ENCODE results near the gene CCDC91.

DNA sequence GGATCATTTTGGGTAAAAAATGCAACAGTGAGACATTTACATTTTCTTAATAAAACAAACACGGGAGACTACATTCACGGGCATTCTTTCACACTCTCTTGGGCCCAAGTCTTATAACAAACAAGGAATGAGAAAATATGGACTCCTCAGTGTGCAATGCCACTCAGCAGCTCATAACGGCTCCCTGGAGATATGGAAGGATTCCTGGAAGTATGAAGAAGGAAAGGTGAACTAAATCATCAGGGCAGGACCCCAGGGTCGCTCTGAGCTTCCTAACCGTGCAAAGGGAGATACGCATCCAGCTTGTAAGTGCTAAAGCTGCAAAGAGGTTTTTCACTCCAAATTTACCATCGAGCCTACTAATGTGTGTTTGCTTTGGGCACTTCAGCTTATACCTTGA, 33.5 kb upstream of the CCDC91 start:
- TF ChIP-seq, protein P1, sequence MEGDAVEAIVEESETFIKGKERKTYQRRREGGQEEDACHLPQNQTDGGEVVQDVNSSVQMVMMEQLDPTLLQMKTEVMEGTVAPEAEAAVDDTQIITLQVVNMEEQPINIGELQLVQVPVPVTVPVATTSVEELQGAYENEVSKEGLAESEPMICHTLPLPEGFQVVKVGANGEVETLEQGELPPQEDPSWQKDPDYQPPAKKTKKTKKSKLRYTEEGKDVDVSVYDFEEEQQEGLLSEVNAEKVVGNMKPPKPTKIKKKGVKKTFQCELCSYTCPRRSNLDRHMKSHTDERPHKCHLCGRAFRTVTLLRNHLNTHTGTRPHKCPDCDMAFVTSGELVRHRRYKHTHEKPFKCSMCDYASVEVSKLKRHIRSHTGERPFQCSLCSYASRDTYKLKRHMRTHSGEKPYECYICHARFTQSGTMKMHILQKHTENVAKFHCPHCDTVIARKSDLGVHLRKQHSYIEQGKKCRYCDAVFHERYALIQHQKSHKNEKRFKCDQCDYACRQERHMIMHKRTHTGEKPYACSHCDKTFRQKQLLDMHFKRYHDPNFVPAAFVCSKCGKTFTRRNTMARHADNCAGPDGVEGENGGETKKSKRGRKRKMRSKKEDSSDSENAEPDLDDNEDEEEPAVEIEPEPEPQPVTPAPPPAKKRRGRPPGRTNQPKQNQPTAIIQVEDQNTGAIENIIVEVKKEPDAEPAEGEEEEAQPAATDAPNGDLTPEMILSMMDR (IDR thresholded peaks at IDR 0.05) = no peak
- no peak for TF ChIP-seq POLR2A (IDR thresholded peaks at IDR 0.05)
